Keratinocyte (primary cell): ENCODE data around the gene ZNF335.

Source experiments
- EZH2 ChIP-seq: IDR thresholded peaks from one replicate; pipeline ENCODE4 v1.6.1; 2012; ENCODE audit warnings: inconsistent platforms, mild to moderate bottlenecking, low read length, moderate library complexity
- TF ChIP-seq, protein P1 (sequence below), 3 experiments: IDR thresholded peaks in 1 of 3; conservative IDR thresholded peaks in 1 of 3; optimal IDR thresholded peaks in 1 of 3; 2 replicates in 2 of 3; 3 replicates in 1 of 3; pipeline versions ENCODE3 to v1.5.1; 2011; ENCODE audit warnings: low read length in 3 of 3, mild to moderate bottlenecking in 3 of 3, moderate library complexity in 2 of 3, control low read depth in 1 of 3, inconsistent platforms in 1 of 3; ENCODE audit not compliant: insufficient read depth in 2 of 3; ENCODE audit errors: extremely low read depth in 1 of 3

DNA sequence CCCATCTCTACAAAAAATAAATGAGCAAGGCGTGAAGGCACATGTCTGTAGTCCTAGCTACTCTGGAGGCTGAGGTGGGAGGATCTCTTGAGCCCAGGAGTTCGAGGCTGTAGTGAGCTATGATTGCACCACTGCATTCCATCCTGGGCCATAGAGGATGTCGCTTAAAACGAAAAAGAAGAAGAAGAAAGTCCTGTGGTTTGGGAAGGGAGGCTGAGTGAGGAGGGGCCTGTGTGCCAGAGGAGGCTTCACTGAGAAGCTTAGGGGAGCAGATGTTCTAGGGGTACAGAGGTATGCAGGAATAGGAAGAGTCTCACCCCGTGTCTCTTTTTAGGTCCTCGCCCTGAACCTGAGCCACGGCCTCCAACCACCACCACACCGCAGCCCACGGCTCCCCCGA, 40.9 kb upstream of the ZNF335 start:
- TF ChIP-seq, protein P1, sequence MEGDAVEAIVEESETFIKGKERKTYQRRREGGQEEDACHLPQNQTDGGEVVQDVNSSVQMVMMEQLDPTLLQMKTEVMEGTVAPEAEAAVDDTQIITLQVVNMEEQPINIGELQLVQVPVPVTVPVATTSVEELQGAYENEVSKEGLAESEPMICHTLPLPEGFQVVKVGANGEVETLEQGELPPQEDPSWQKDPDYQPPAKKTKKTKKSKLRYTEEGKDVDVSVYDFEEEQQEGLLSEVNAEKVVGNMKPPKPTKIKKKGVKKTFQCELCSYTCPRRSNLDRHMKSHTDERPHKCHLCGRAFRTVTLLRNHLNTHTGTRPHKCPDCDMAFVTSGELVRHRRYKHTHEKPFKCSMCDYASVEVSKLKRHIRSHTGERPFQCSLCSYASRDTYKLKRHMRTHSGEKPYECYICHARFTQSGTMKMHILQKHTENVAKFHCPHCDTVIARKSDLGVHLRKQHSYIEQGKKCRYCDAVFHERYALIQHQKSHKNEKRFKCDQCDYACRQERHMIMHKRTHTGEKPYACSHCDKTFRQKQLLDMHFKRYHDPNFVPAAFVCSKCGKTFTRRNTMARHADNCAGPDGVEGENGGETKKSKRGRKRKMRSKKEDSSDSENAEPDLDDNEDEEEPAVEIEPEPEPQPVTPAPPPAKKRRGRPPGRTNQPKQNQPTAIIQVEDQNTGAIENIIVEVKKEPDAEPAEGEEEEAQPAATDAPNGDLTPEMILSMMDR (optimal IDR thresholded peaks at IDR 0.05 in 1 of 3, IDR thresholded peaks at IDR 0.05 in 1 of 3, conservative IDR thresholded peaks at IDR 0.05 in 1 of 3; ENCODE audit: extremely low read depth in 1 of 3, insufficient read depth in 2 of 3, low read length in 3 of 3) = no peak
- no peak for TF ChIP-seq EZH2
